Measurements from ENCODE around the gene RETREG3. TPM values are rescaled to one million over a fixed set of nuclear protein-coding genes. Genes with fewer than 3 reads are reported as not detected.
"Not testable (repeated sequence)": the region's sequence is repeated elsewhere in the genome, so short reads cannot be mapped to it uniquely, and the experiment has no call there.

RETREG3 gene
- polyA plus RNA-seq, 1 donor from 2014 or later, result 34.6 TPM

GRCh38 chr17:42547698-42548069 lies 61.5 kb downstream of the RETREG3 start:
- TF ChIP-seq EP300 (conservative IDR thresholded peaks at IDR 0.05; ENCODE audit: poor library complexity, severe bottlenecking), result no peak
- no peak overlapping the region for H3K9ac ChIP-seq (ENCODE audit: low read length)
- no peak overlapping the region for H3K4me2 ChIP-seq (ENCODE audit: low read length)
- no peak overlapping the region for H3K27ac ChIP-seq (ENCODE audit: low read length)
- no peaks in the 10 kb centered on the region for H3K9me2 ChIP-seq (ENCODE audit: insufficient read depth, low read length)
- no peaks in the 10 kb centered on the region for H3K9me3 ChIP-seq (ENCODE audit: low read length)
- no peaks in the 10 kb centered on the region for H4K20me1 ChIP-seq (ENCODE audit: insufficient read depth)
- no peak overlapping the region for H2AFZ ChIP-seq (ENCODE audit: low read depth, low read length)
- no peak overlapping the region for H3K4me3 ChIP-seq (ENCODE audit: low read length)
- no peaks in the 10 kb centered on the region for H3K79me2 ChIP-seq (replicated peaks; ENCODE audit: insufficient read depth, low read length)
- H3K27me3 ChIP-seq (ENCODE audit: insufficient read depth, low read depth, low read length), result no peaks in the 10 kb centered on the region
- no peaks in the 10 kb centered on the region for H3K36me3 ChIP-seq (ENCODE audit: insufficient read depth, low read length)
- H3F3A ChIP-seq (ENCODE audit: insufficient read depth, low read length, poor library complexity, severe bottlenecking), result no peaks in the 10 kb centered on the region

- H3K27ac ChIP-seq (ENCODE audit: low read length), result no peak overlapping the region
- no peaks in the 10 kb centered on the region for H3K36me3 ChIP-seq (ENCODE audit: insufficient read depth, low read length)
- no peaks in the 10 kb centered on the region for H3K9me2 ChIP-seq (ENCODE audit: insufficient read depth, low read length)
- no peaks in the 10 kb centered on the region for H3K79me2 ChIP-seq (replicated peaks; ENCODE audit: insufficient read depth, low read length)
- no peak for TF ChIP-seq EP300 (conservative IDR thresholded peaks at IDR 0.05; ENCODE audit: poor library complexity, severe bottlenecking)
- no peak for TF ChIP-seq EZH2 (IDR thresholded peaks at IDR 0.05; ENCODE audit: borderline replicate concordance, insufficient read depth, low read length, poor library complexity, severe bottlenecking)
- TF ChIP-seq POLR2AphosphoS5 (IDR thresholded peaks at IDR 0.05), result no peak
- TF ChIP-seq, protein P1, sequence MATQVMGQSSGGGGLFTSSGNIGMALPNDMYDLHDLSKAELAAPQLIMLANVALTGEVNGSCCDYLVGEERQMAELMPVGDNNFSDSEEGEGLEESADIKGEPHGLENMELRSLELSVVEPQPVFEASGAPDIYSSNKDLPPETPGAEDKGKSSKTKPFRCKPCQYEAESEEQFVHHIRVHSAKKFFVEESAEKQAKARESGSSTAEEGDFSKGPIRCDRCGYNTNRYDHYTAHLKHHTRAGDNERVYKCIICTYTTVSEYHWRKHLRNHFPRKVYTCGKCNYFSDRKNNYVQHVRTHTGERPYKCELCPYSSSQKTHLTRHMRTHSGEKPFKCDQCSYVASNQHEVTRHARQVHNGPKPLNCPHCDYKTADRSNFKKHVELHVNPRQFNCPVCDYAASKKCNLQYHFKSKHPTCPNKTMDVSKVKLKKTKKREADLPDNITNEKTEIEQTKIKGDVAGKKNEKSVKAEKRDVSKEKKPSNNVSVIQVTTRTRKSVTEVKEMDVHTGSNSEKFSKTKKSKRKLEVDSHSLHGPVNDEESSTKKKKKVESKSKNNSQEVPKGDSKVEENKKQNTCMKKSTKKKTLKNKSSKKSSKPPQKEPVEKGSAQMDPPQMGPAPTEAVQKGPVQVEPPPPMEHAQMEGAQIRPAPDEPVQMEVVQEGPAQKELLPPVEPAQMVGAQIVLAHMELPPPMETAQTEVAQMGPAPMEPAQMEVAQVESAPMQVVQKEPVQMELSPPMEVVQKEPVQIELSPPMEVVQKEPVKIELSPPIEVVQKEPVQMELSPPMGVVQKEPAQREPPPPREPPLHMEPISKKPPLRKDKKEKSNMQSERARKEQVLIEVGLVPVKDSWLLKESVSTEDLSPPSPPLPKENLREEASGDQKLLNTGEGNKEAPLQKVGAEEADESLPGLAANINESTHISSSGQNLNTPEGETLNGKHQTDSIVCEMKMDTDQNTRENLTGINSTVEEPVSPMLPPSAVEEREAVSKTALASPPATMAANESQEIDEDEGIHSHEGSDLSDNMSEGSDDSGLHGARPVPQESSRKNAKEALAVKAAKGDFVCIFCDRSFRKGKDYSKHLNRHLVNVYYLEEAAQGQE (IDR thresholded peaks at IDR 0.05; ENCODE audit: borderline replicate concordance), result no peak
- no peak for TF ChIP-seq RAD21 (conservative IDR thresholded peaks at IDR 0.05)
- TF ChIP-seq TAF1 (IDR thresholded peaks at IDR 0.05; ENCODE audit: low read depth), result no peak
- no peak for TF ChIP-seq MXI1 (conservative IDR thresholded peaks at IDR 0.05; ENCODE audit: poor library complexity, severe bottlenecking)
- TF ChIP-seq, protein P2, sequence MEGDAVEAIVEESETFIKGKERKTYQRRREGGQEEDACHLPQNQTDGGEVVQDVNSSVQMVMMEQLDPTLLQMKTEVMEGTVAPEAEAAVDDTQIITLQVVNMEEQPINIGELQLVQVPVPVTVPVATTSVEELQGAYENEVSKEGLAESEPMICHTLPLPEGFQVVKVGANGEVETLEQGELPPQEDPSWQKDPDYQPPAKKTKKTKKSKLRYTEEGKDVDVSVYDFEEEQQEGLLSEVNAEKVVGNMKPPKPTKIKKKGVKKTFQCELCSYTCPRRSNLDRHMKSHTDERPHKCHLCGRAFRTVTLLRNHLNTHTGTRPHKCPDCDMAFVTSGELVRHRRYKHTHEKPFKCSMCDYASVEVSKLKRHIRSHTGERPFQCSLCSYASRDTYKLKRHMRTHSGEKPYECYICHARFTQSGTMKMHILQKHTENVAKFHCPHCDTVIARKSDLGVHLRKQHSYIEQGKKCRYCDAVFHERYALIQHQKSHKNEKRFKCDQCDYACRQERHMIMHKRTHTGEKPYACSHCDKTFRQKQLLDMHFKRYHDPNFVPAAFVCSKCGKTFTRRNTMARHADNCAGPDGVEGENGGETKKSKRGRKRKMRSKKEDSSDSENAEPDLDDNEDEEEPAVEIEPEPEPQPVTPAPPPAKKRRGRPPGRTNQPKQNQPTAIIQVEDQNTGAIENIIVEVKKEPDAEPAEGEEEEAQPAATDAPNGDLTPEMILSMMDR (IDR thresholded peaks at IDR 0.05; ENCODE audit: poor library complexity, severe bottlenecking), result no peak
- TF ChIP-seq SMC3 (conservative IDR thresholded peaks at IDR 0.05; ENCODE audit: poor library complexity), result no peak
- H2AFZ ChIP-seq (ENCODE audit: low read depth, low read length), result no peak overlapping the region
- no peak overlapping the region for H3K9ac ChIP-seq (ENCODE audit: low read length)
- no peak overlapping the region for H3K4me3 ChIP-seq (ENCODE audit: low read length)
- H4K20me1 ChIP-seq (ENCODE audit: insufficient read depth), result no peaks in the 10 kb centered on the region
- H3K9me3 ChIP-seq (ENCODE audit: low read length), result no peaks in the 10 kb centered on the region
- H3K27me3 ChIP-seq (ENCODE audit: insufficient read depth, low read depth, low read length), result no peaks in the 10 kb centered on the region
- H3K4me2 ChIP-seq (ENCODE audit: low read length), result no peak overlapping the region
- H3F3A ChIP-seq (ENCODE audit: insufficient read depth, low read length, poor library complexity, severe bottlenecking), result no peaks in the 10 kb centered on the region
These were observed 62.1 kb downstream of the RETREG3 start for GRCh38 chr17:42547001-42547461.

DNA sequence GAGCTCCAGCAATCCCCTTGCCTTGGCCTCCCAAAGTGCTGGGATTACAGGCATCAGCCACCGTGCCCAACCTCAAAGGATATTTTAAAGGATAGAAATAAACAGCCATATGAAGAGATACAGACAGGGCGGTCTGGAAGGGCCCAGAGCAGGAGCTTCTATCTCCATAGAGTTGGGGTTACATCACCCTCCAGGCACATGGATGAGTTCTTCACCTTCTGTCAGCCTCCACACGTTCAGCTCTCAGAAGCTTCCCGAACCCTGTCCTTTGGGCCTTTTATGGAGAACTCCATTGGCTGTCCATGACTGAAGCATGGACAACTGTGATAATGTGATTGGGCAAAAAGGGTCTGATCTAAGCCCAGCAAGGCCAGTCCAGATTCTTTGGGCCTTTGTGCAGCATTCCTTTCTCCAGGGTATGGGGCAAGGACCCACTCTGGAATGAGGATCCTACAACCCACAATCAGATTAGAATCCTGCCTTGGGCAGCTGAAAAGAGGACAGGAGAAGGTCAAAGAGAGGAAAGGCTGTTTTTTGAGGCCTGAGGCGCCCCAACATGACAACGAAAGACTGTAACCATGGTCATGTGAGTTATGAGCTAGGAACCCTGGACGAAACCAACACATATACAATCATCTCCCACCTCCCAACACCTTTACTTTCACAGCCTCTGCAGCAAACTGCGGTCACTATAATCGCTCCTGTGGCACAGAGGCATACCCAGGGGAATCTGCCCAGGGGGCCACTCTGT lies 63.2 kb downstream of the RETREG3 start:
- not testable (repeated sequence) for H3K27me3 ChIP-seq (ENCODE audit: insufficient read depth, low read depth, low read length); H4K20me1 ChIP-seq (ENCODE audit: insufficient read depth); H3K9me3 ChIP-seq (ENCODE audit: low read length); H3K27ac ChIP-seq (ENCODE audit: low read length); H3K36me3 ChIP-seq (ENCODE audit: insufficient read depth, low read length); H3K4me3 ChIP-seq (ENCODE audit: low read length); H3K9me2 ChIP-seq (ENCODE audit: insufficient read depth, low read length); H3K4me2 ChIP-seq (ENCODE audit: low read length); H2AFZ ChIP-seq (ENCODE audit: low read depth, low read length); H3F3A ChIP-seq (ENCODE audit: insufficient read depth, low read length, poor library complexity, severe bottlenecking); H3K9ac ChIP-seq (ENCODE audit: low read length); H3K79me2 ChIP-seq (replicated peaks; ENCODE audit: insufficient read depth, low read length)

Measured in neural cell (in vitro differentiated cells).